Measurements from ENCODE around the gene GPR18.

GPR18 gene

DNA sequence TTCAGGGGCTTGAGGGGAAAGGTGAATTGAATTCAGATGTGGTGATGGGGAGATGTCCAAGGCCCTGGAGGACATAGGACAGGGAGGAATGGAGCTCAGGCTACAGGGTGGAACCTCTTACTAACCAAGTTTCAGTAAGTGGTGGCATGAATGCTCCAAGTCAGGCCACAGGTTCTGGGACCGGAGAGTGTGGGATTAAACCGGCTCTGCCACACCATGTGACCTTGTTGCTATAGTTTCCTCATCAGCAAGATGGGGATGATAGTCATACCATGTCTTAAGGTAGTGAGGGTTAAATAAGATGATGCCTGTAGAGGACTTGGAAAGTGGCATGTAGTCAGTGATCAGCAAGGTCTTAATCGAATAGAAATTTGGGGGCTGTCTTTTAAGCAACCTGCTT lies 32.7 kb upstream of the GPR18 start:
- DNase-seq: no peak

DNA sequence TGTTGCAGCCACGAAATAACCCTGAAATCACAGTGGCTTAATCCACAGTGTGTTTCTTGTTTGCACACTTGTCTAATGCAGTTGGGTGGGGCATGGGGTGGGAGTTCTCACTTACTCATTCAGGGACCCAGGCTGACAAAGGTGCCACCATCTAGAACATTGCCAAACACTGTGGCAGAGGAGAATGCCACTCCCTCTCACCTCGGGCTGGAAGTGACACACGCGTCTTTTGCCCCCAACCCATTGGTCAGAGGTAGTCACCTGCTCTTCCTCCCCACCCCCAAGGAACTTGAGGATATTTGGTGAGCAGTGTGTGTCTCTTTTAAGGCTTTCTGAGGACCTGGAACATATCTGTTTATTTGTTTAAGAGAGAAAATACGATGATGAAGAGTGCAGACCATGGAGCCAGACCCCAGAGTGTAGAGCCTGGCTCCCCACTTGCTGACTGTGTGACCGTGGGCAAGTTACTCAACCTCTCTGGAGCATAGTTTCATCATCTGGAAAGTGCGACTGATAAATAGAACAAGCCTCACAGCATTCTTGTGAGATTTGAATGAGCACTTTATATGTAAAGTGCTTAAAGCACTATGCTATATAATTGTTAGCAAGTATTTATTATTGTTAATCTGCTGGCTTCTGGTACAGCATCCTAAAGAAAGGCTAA lies 31.6 kb upstream of the GPR18 start:
- DNase-seq: no peak

DNA sequence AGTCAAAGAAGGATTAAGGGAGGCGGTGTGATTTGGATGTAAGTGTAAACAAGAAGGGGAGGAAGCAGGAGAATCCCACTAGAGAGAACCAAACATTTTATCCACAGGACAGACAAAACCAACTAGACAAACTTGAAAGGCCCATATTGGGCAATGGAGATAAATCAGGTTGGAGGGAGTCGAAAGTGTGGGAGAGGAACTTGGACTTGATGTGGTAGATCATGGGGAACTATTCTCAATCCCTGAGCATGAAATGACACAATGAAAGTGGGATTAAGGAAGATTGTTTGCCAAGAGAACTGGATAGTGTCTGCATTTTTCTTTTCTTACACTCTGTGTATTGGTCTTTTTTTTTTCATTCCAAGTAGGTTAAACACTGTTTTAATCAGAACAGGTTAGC lies 31.1 kb upstream of the GPR18 start:
- DNase-seq: no peak

DNA sequence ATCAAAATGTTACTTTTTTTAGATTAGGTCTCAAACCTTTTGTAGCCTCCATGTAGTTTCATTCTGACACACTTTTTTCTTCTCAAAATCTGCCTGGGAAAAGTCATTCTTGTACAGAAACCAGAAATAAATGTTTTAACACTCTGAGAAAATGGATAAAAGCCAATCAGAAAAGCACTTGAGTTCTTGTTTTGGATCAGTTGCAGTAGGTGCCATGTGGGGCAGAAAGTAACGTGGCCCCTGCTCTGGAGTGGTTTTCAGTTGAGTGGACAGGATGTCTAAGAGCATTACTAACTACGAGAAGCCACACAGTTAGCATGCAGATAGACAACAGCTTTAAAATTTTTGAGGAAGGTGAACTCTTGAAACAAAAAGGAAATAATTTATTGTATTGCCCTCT lies 29.9 kb upstream of the GPR18 start:
- DNase-seq: no peak

DNA sequence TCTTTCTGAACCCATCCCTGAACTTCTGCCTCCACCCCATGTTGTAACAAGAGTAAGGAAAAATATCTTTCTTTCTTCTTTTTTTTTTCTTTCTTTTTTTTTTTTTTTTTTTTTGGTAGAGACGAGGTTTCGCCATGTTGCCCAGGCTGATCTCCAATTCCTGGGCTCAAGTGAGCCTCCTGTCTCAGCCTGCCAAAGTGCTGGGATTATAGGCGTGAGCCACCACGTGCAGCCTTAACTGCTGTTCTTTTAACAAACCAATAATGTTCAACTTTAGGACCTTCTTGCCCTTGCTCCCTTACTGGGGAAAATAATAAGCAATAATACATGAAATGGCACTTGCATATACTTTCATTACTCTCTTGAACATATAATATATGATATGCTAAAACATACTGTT lies 29.4 kb upstream of the GPR18 start:
- no peak for DNase-seq

DNA sequence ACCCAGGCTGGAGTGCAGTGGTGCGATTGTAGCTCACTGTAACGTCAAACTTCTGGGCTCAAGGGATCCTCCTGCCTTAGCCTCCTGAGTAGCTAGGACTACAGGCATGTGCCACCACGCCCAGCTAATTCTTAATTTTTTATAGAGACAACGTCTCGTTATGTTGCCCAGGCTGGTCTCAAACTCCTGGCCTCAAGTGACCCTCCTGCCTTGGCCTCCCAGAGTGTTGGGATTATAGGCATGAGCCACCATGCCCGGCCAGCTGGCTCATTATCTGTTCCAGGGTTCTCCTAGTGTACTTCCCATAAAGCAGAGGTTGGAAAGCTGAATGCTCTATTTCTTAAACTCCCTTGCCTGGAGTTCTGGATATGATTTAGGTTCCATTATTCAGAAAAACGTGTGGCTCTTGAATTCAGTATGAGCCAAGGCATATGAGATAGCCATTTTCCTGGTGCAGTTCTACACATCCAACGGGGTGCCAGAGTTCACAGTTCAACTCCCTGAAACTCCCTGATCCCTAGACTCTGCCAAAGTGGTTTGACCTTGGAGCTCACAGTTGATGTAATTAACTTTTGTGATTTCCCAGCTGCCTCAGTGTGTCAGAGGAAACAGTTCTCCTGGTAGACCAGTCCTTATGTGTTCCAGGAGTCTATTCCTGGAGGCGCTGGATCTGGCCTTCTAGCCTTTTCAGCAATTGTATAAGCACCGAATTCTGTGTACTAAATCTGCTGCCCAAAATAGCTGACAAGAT lies 27.4 kb upstream of the GPR18 start:
- no peak for DNase-seq

DNA sequence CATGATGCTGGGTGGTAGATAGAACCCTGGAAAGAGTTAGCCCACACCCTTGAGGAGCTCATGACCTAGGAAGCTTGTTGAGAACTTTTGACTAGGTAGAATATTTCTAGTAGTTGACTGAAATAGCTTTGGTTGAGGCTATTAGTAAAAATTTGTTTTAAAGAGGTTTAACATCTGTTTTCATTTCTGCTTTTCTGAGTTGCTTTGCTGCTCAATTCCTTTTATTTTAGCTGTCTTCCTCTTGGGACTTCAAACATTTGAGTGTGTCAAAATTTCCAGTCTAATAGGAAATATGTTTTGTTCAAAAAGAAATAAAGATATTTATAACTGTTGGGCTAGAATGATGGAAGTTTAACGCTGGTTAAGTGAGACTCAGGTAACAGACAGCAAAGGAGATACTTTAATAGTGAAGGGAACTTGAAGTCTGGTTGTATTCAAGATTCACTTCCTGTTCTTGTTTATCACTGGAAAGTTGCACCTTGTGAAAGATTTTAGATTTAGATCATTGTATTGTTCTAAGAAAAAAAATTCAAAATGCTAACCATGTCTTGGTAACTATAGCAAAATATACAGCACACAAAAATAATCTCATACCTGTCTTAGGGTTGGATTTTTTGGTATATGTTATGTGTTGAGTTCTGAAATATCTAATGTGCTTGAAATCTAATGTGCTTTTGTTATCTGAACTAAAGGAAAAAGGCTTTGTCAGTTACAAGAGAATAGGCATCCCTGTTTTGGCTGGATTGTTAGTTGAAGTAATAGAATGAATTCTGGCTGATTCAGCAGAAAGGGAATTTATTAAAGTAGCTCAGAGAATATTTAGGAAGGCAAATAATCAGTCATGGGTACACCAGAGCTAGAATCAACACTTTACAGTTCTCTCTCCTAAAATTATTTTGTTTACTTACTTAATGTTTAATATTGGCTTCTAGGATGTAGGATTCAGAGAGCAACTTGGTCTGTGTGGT lies 24.4 kb upstream of the GPR18 start:
- no peak for DNase-seq

DNA sequence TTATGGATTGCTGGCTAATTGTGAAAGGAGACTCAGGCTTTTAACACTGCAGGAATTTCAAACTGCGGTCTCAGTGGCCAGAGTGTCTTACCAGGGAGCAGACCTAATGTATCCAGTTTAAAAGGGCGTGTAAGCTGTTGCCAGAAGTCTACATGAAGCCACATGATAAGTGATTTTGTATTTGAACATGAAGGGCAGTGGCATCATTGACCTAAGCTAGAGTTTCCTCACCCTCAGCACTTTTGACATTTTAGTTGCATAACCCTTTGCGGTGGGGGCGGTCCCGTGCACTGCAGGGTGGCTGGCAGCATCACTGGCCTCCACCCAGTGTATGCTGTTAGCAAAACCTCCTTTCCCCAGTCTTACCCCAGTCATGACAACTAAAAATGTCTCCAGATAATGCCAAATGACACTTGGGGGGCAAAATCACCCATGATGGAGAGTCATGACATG lies 23.7 kb upstream of the GPR18 start:
- no peak for DNase-seq

DNA sequence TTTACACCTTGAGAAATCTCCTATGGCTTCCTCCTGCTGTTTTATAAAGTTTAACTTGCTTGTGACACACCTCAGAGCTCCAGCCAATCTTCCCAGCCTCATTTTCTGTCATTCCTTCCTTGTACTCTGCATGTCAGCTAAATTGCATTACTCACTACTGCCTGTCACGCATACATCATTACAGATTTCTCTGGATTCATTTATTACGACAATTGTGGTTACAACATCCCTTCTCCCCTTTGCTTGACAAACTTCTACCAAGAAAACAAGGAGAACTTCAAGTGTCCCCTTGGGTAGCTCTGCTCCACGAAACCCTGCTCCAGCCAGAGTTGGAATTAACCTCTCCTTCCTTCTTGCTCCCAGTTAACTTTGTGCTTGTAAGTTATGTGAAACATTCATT lies 22.0 kb upstream of the GPR18 start:
- no peak for DNase-seq

DNA sequence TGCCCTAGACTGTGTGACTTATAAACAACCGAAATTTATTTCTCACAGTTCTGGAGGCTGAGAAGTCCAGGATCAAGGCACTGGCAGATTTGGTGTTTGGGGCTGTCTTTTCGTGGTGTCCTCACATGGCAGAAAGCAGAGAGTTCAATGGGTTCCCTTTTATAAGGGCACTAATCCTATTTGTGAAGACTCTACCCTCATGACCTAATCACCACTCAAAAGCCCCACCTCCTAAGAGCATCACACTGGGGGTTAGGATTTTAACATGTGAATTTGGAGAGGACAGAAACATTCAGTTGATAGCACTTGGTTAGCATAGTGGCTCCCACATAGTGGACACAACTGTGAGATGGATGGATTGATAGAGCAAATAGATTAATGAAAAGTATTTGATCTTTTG lies 21.5 kb upstream of the GPR18 start:
- DNase-seq: no peak

DNA sequence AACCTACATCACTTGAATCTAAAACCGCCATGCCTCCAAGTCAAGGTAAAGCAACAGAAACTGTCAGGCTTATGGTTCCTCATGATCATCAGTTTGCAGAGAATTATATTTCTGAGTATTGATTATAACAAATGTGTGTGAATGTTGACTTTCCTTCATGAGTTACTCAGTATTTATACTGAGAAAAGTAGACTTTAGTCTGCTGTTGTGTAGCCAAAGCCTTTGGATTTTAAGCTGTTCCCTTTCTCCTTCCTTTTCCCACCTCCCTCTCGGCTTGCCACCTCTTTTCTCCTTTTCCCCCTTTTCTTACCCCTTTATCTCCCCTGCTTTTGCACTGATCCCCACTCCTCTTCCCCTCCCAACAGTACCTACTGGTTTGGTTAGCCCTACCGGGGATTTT lies 20.7 kb upstream of the GPR18 start:
- no peak for DNase-seq

DNA sequence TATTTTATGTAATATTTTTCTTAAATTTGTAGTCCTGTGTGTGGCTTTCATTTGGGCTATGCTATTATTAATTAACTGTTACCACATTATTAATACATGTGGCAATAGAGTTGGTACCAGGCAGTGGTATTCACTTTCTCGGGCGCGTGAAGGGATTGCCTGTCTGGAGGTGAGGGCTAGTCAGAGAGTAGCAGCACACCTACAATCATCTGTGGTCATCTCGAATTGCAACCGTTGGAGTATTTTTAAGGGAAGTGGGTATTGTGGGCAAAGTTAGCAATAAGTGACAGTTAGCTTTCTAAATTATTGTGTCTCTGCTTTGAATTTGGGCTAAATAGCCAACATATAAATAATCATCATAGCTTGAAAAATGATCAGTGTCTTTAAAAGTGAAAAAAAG lies 20.0 kb upstream of the GPR18 start:
- DNase-seq: no peak

DNA sequence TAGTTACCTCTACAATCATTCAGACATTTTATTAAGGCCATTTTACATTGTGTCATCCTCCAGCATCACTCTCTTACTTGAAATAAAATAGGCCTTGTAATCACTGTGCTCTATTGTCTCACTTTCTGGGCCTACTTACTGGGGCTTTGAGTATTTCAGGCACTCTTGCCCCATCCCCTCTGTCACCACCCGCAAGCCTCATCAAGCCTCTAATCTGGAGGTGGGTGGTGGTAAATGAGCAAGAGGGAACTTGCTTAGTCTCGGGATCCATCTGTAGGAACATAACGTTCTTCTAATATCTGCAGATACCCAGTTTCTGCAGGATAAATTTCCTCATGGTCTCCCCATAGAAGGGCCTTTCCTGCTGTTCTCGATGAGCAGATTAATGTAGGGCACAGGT lies 19.4 kb upstream of the GPR18 start:
- no peak for DNase-seq

DNA sequence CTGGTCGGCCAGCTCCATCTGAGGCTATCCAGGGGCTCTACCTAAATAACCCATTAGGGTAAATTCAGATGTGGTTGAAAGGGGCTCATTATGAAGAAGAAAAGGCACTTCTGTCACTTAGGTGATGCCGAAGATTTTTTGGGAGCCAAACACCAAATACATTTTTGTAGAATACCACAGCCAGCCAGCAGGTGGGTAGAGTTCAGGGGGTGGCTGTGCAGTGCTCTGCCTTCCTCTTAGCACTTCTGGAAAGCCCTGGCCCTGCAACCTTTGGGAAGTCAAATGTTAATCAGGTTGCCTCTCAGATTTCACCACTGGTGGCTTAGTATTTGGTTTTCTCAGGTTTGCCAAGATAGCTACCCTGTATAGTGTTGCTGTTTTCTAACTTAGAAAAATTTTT lies 18.5 kb upstream of the GPR18 start:
- no peak for DNase-seq

DNA sequence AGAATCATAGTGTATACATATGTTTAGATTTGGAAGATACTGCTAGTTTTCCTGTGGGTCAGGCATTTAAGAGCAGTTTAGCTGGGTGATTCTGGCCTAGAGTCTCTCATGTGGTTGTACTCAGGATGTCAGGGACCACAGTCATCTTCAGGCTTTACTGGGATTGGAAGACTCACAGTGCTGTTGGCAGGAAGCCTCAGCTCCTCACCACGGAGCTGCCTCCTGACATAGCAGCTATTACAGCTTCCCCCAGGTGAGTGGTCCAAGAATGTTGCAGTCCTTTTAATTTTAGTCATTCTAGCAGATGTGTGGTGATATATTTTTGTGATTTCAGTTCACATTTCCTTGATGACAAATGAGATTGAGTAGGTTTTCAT lies 16.9 kb upstream of the GPR18 start:
- DNase-seq: no peak

DNA sequence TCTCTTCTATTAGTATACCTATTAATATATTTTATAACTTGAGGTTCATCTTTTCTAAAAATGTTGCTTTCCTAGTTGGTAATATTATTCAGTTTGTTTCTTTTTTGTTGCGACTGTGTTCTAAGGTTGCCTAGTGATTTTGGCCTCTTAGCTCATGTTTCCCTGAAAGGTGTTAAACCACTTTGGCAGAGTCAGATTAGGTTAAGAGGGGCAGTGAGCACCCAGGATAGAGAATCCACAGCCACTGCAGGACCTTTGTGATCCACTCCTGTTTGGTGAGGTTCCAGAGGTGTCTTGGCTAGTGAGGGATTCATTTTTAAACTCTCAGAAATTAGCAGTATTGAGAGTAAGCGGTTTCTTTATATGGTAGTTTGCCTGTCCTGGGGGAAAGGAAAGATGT lies 14.9 kb upstream of the GPR18 start:
- DNase-seq: no peak

DNA sequence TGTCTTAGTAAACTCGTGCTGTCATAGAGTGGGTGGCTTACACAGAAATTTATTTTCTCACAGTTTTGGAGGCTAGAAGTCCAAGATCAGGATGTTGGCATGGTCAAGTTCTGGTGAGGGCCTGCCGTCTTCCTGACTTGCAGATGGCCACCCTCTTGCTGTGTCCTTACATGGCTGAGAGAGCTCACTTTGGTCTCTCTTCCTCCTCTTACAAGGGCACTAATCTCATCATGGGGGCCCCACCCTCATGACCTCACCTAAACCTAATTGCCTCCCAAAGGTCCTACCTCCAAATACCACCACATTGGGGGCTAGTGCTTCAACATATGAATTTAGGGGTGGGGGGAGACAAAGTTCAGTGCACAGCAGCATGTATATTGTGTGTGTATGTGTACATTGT lies 14.3 kb upstream of the GPR18 start:
- DNase-seq: no peak

DNA sequence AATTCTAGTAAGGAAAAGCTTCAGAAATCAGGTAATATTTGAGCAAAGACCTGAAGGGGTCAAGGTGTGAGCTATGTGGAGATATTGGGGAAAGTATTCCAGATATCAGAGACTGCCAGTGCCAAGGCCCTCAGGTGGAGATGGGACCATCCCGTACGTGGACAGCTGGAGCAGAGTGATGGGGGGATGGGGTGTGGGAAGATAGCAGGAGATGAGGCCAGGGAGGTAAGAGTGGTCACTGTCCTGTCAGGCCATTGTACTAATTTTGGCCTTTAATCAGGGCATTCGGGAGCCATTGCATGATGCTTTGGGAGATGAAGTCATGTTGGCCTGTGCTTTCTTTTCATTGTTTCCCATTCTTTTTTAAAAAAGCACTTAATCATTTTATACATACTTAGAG lies 13.1 kb upstream of the GPR18 start:
- DNase-seq: no peak

DNA sequence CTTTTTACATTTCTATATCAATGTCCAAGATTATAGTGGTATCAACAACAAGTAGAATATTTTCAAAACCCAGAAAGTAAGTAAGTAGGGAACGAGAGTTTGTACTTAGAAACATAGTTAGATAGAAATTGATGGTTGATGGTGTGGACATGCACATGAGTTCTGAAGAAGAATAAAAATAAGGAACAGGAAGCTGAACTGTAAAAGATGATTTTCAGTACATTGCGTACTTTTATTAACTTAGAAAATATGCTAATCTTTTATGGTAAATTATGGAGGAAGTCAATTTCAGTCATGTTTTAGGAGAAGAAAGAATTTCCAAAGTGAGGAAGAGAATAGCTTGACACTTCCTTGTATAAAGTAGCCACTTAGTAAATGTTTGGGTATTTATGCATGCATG lies 12.3 kb upstream of the GPR18 start:
- no peak for DNase-seq

DNA sequence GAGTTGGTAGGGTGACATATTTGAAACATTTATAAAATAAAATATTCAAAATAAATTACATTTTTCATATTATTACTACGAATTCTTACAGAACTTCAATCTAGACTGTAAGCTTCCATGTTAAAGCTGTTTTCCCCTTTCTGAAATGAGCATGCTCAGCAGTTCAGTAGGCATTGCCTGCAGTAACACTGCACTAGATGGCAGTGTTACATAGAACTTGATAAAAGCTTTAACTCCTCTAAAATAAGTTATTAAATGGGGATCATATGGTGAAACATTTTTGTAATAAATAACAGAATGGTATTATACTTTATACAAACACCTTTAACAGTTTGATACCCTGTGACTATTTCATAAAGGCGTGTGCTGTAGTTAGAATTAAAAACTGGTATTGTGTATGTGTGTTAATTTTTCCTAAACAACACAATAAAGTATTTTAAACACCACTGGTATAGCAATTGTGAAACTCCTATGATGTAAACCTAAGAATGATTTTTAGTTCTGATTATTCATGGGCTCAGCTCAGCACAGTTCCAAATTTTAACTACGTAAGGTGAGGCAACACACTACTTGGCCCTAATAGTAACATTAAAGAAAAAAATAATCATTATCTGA lies 11.6 kb upstream of the GPR18 start:
- no peak for DNase-seq

DNA sequence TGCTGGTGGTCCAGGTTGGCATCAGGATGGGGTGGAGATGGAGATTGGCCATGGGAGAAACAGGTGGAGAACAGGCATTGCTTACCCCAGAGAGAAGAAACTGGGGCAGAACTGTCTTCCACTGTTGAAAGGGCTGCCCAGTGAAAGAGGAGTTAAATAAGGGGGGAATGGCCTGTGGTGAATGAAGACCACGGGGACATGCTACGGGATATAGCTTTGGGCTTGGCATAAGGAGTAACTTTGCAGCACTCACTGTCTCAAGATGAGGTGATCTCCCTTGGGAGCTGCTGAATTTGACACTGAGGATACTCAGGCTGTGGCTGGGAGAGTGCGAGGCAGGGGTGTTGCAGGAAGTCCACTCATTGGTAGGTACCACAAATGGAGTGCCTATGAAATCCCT lies 10.6 kb upstream of the GPR18 start:
- DNase-seq: no peak

DNA sequence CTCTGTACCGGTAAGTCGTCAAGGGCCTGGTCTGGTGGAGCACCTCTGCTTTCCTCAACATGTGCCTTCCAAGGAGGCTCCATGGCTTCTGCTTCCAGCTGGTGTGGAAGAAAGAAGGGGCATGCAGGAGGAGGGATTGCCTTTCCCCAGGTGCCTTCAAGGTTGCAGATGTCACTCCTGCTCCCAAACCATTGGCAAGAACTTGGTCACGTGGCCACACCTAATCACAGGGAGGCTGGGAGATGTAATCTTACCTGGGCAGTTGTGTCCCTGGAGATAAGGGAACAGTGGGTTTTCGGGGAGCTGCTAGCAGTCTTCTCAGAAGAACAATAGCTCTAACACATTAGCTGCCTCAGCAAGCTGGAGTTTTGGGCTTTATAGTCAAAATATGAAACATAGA lies 9.7 kb upstream of the GPR18 start:
- no peak for DNase-seq

DNA sequence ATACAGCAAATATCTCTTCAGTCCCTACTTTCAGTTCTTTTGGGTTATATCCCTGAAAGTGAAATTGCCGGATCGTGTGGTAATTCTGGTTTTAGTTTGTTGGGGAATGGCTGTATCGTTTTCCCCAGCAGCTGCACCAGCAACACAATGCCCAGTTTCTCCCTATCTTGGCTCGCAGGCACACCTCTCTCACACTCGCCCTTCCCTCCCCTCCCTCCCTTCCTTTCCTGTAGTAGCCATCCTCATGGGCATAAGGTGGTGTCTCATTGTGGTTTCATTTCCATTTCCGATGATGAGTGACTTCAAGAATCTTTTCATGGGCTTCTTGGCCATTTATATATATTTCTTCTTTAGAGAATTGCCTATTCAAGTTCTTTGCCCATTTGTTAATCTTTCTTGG lies 8.6 kb upstream of the GPR18 start:
- DNase-seq: no peak
